Effector CD8-positive, alpha-beta T cell (primary cell): Measurements from ENCODE around the gene SRGAP2C.
"Not testable (repeated sequence)": the region's sequence is repeated elsewhere in the genome, so short reads cannot be mapped to it uniquely, and the experiment has no call there.

Experiments used
- DNase-seq: peaks from one replicate; lab custom pipeline; 2025; lab: John Stamatoyannopoulos, UW

The SRGAP2C gene

GRCh38 chr1:121280699-121281317 lies 96.0 kb downstream of the SRGAP2C start:
- DNase-seq: not testable (repeated sequence)

DNA sequence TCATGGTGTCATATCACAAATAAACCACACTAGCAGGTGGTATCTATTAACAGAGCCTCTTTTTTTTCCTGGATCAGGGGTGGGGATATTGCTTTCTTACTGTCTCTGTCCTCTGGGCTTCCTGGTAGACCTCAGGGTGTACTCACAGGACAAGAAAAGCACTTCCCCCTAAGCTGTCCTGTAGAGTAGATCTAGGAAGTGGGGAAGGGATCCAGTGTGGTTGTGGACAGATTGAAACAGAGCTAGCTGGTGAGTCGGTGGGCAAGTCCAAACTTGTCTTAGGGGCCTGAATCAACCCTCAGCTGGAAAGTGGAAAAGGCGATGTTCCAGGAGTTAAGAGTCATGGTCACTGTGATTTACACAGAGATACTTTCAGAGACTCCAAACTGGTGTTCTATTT lies 96.7 kb downstream of the SRGAP2C start:
- not testable (repeated sequence) for DNase-seq

DNA sequence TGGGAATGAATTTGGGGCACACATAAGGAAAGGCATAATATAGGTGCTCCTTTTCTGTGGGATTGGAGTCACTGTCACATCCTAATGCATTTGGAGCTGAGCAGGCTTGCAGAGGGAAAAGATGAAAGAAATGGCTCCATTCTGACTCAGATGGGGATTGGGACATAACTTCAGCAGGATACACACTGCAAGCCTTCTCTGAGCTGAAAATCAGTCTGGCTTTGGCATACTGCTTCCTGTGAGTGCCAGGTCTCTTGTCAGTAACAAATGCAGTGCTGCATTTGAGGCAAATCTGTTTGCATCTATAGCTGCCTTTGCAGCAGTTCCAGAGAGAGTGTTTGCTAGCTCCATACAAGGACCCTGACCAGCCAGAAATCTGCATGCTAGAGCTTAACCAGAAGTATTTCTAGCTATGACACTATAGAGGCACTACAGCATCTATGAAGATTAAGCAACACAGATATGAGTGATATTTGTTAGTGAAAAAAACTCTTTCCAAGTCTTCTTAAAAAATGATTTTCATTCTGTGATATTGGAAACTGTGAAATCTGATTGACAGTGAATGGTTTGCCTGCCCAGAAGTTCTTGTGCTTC lies 98.9 kb downstream of the SRGAP2C start:
- DNase-seq: not testable (repeated sequence)

DNA sequence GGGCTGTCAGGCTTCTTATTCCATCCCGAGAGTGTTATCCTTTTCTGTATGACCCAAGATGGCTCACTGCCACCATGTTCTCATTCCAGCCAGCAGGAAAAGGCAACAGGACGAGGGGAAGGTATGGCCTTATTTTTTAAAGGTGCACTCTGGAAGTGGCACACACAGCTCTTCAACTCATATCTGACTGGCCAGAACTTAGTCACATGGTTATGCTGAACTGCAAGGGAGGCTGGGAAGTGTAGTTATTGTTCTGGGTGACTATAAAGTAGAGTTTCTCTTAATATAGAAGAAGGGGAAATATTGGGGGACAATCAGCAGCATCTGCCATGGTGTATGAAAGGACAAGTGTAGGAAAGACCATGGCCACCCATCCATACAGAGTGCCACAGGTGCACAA lies 107.8 kb downstream of the SRGAP2C start:
- not testable (repeated sequence) for DNase-seq

DNA sequence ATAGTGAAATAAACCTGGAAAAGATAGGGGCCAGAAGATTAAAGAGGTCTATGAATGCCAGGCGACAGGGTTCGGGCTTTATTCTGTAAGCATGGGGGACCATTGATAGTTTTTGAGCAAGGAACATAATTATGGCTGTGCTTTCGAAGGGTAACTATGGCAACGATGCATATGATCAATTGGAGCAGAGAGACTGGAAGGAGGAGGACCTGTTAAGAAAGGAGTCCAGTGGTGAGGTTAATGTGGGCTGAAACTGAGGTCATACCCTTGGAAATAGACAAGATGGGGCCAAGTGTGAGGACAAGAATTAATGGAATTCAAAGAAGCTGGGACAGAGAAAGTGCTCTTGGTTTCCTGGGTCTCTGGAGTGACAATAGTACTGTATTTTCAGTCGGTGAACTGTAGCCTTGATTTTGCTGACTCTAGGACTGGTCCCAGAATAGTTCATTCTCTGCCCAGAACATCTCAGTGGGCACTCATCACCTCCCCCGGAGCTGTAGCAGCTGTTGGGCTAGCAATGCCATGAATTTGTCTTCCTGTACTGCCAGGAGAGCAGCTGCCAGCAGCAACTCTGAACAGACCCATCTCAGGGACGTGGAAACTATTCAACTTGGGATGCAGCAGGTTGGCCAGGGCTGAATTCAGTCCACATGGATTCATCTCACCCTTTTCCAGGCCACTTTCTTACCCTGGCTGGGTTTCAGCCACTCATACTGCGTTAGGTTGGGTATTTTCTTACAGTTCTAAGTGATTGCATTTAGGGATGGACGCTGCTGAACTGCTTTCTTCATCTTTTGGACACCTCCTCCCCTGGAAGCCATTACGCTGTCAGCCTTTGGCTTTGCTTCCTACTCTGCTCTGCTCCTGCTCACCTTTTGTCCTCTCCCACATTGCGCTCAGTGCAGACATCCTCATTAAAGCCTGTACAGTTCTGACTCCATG lies 108.8 kb downstream of the SRGAP2C start:
- not testable (repeated sequence) for DNase-seq

DNA sequence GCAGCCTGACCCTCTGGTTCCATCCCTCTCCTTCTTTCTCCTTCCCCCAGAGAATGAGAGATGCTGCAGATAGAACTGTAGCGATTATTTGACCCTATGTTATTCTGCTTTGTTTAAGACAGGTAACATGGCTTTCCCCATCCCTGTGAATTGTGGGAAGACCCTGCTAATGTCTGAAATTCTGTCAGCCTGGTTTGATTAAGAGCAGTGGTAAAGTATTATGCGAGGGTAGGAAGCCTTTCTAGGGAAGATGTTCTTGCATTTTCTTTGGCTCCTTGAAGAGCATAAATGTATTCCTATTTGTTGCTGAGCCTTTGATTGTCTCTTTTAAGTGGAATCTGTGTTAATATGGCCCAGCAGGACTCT lies 109.4 kb downstream of the SRGAP2C start:
- DNase-seq: not testable (repeated sequence)

- not testable (repeated sequence) for DNase-seq
These were observed 111.8 kb downstream of the SRGAP2C start for GRCh38 chr1:121296563-121296962.

DNA sequence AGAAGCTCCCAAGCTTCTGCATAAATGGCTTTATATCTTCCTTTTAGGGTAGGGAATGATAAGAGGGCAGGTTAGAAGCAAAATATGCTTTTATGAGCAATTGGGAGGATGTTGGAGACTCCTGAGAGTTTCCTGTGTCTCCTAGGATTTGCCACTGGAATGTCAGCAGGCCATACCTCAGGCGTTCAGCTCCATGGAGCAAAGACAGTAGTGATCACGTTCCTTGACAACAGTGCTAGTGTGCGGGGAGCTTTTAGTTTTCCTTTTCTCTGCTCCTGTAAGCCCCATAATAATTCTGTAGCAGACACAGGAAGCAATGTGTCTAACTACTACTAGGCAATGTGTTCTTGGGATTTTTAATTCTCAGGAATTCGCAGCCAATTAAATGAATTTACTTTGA lies 113.8 kb downstream of the SRGAP2C start:
- not testable (repeated sequence) for DNase-seq

- DNase-seq: not testable (repeated sequence)
These were observed 114.9 kb downstream of the SRGAP2C start for GRCh38 chr1:121299514-121300149.

DNA sequence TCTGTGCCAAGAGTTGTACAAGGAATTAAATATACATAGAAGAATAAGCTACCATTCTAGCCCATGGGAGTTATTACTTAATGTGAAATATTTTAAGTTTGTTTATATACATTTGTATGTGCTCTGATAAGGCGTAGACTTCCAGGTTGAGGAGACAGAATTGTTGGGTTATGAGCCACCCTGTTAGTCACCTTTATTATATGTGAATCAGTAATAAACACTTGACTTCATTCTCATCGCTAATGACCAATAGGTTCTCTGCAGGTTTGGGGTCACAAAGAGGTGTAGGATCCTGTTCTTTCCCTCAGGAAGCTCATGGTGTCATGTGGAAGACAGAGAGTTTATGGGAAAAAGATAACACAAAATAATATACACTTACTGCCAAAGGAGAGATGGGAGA lies 117.1 kb downstream of the SRGAP2C start:
- not testable (repeated sequence) for DNase-seq

DNA sequence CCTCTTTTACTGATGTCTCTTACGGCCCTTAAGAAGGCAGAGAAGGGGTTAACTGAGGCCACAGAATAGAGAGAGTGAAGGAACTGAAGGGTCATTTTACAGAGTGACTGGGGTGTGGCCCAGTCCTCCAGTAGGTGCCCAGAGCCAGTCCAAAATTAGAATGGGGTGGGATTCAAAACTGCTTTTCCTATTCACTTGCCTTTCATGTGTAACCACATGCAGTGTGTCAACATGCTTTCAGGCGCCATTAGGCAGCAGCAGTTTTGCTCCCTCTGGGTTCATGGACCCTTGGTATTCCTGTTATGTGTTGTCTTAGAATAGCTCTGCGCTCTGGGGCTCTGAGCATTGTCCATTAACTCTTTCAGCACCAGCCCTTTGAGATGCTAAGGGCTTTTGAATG lies 123.0 kb downstream of the SRGAP2C start:
- not testable (repeated sequence) for DNase-seq

GRCh38 chr1:121315509-121315908 lies 130.7 kb downstream of the SRGAP2C start:
- DNase-seq: not testable (repeated sequence)

DNA sequence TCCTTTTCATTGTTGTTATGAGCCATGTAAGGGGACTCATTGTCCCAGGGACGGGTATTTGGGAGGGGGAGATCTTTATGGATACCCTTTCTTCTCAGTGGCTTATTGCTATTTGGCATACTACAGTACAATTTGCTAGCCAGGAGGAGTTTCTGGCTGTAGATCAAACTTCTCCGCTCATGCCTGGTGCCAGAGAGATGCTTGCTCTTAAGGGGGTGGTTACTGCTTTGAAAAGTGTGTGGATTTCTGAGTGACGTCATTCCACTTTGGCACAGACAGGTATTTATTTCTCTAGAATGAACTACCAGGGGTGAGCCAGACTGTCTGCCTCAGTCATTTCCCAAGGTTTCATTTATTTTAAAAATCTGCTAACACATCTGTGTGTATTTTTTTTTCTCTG lies 131.3 kb downstream of the SRGAP2C start:
- DNase-seq: not testable (repeated sequence)

GRCh38 chr1:121317491-121318468 lies 133.0 kb downstream of the SRGAP2C start:
- DNase-seq: not testable (repeated sequence)

DNA sequence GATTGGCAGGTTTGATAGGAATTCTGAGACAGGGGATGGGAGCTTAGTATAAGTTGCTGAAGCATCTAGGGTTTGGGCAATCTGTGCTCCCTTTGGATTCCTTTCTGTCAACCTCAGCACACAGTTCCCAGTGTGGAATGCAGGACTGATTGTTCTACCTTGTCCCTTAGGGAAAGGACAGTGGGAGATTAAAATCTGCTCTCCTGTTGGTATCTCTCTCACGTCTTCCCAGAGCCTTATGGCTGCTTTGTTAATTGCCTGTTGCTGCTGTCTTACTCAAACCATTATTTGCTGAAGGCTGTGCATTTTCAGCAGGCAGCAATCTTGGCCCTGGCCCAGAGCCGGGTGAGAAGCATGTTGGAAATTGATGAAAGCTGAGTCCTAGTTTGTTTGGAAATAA lies 133.9 kb downstream of the SRGAP2C start:
- DNase-seq: not testable (repeated sequence)

- DNase-seq: not testable (repeated sequence)
These were observed 136.9 kb downstream of the SRGAP2C start for GRCh38 chr1:121321660-121322059.

- DNase-seq: not testable (repeated sequence)
These were observed 140.0 kb downstream of the SRGAP2C start for GRCh38 chr1:121324726-121325125.

GRCh38 chr1:121332141-121332540 lies 147.4 kb downstream of the SRGAP2C start:
- not testable (repeated sequence) for DNase-seq

- DNase-seq: not testable (repeated sequence)
These were observed 148.1 kb downstream of the SRGAP2C start for GRCh38 chr1:121332599-121333562.

DNA sequence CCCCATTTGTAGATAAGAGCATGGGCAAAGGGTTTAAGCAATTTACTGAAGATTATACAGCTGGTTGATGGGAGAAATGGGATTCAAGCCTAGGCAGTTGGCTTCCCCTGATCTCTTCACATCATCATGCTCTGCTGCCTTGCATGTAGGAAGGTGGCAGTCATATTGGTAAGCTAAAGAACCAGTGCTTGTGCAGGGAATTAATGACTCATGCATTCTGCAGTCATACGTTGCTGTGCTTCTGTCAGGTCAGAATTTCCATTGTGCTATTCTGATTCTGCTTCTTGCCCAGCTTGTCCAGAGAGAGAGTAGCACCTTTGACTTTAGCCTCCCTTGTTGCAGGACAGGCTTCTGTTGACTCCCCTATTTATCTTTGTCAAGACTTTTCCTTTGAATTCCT lies 153.2 kb downstream of the SRGAP2C start:
- DNase-seq: not testable (repeated sequence)
